Measurements from ENCODE around the gene RAP2C.

RAP2C gene

GRCh38 chrX:132219343-132219768 lies at the start of gene RAP2C:
Gene RAP2C (minus strand): TSS chrX:132219447. CDS start chrX:132217268, 2,179 bp downstream.
- peak within 1 kb of the TSS; percentile 88 for H3K4me3 Mint-ChIP-seq
- peaks cover 10% of the 10 kb centered on the region for H3K36me3 Mint-ChIP-seq (ENCODE audit: low read depth)
- DNase-seq: peak; percentile 64
- H3K27me3 Mint-ChIP-seq: peaks cover 31% of the 10 kb centered on the region
- peak within 1 kb of the TSS; percentile 88 for H3K27ac Mint-ChIP-seq
- H3K4me1 Mint-ChIP-seq (ENCODE audit: low read depth): peaks cover 21% of the 10 kb centered on the region
- no peaks in the 10 kb centered on the region for H3K9me3 Mint-ChIP-seq

GRCh38 chrX:132267392-132267791 lies 48.1 kb upstream of the RAP2C start:
- H3K9me3 Mint-ChIP-seq: no peaks in the 10 kb centered on the region
- no peak overlapping the region for H3K4me3 Mint-ChIP-seq
- DNase-seq: no peak
- peaks cover 36% of the 10 kb centered on the region for H3K27me3 Mint-ChIP-seq
- H3K27ac Mint-ChIP-seq: peak overlapping the region; percentile 5
- peaks cover 12% of the 10 kb centered on the region for H3K4me1 Mint-ChIP-seq (ENCODE audit: low read depth)
- H3K36me3 Mint-ChIP-seq (ENCODE audit: low read depth): no peaks in the 10 kb centered on the region

GRCh38 chrX:132266583-132267355 lies 47.5 kb upstream of the RAP2C start:
- Mint-ChIP-seq H3K36me3 (ENCODE audit: low read depth) (no peaks in the 10 kb centered on the region), H3K27ac (peak overlapping the region; percentile 5), H3K4me3 (no peak overlapping the region), H3K9me3 (no peaks in the 10 kb centered on the region), H3K27me3 (peaks cover 38% of the 10 kb centered on the region), H3K4me1 (ENCODE audit: low read depth) (peaks cover 12% of the 10 kb centered on the region)
- no peak for DNase-seq

GRCh38 chrX:132263127-132263526 lies 43.9 kb upstream of the RAP2C start:
- peaks cover 12% of the 10 kb centered on the region for H3K4me1 Mint-ChIP-seq (ENCODE audit: low read depth)
- H3K27ac Mint-ChIP-seq: no peak overlapping the region
- no peaks in the 10 kb centered on the region for H3K36me3 Mint-ChIP-seq (ENCODE audit: low read depth)
- no peak overlapping the region for H3K4me3 Mint-ChIP-seq
- H3K27me3 Mint-ChIP-seq: peaks cover 31% of the 10 kb centered on the region
- no peaks in the 10 kb centered on the region for H3K9me3 Mint-ChIP-seq
- DNase-seq: no peak

- H3K4me1 Mint-ChIP-seq (ENCODE audit: low read depth): no peaks in the 10 kb centered on the region
Observed at GRCh38 chrX:132258509-132258908, 39.3 kb upstream of the RAP2C start.

GRCh38 chrX:132257116-132257515 lies 37.9 kb upstream of the RAP2C start:
- Mint-ChIP-seq H3K4me3 (no peak overlapping the region), H3K27me3 (peaks cover 44% of the 10 kb centered on the region), H3K4me1 (ENCODE audit: low read depth) (no peaks in the 10 kb centered on the region), H3K27ac (no peak overlapping the region), H3K9me3 (no peaks in the 10 kb centered on the region), H3K36me3 (ENCODE audit: low read depth) (no peaks in the 10 kb centered on the region)
- DNase-seq: no peak

More at GRCh38 chrX:132258509-132258908, 39.3 kb upstream of the RAP2C start:
- peaks cover 36% of the 10 kb centered on the region for H3K27me3 Mint-ChIP-seq
- DNase-seq: no peak
- H3K36me3 Mint-ChIP-seq (ENCODE audit: low read depth): no peaks in the 10 kb centered on the region
- no peaks in the 10 kb centered on the region for H3K9me3 Mint-ChIP-seq
- no peak overlapping the region for H3K4me3 Mint-ChIP-seq
- no peak overlapping the region for H3K27ac Mint-ChIP-seq

- peaks cover 47% of the 10 kb centered on the region for H3K27me3 Mint-ChIP-seq
Observed at GRCh38 chrX:132236121-132236520, 16.9 kb upstream of the RAP2C start.

GRCh38 chrX:132235488-132235887 lies 16.2 kb upstream of the RAP2C start:
- H3K36me3 Mint-ChIP-seq (ENCODE audit: low read depth): no peaks in the 10 kb centered on the region
- H3K4me1 Mint-ChIP-seq (ENCODE audit: low read depth): peaks cover 5% of the 10 kb centered on the region
- DNase-seq: no peak
- H3K4me3 Mint-ChIP-seq: no peak overlapping the region
- H3K27ac Mint-ChIP-seq: no peak overlapping the region
- peaks cover 46% of the 10 kb centered on the region for H3K27me3 Mint-ChIP-seq
- no peaks in the 10 kb centered on the region for H3K9me3 Mint-ChIP-seq

More at GRCh38 chrX:132236121-132236520, 16.9 kb upstream of the RAP2C start:
- Mint-ChIP-seq H3K9me3 (no peaks in the 10 kb centered on the region), H3K4me3 (no peak overlapping the region), H3K27ac (no peak overlapping the region), H3K4me1 (ENCODE audit: low read depth) (peaks cover 5% of the 10 kb centered on the region), H3K36me3 (ENCODE audit: low read depth) (no peaks in the 10 kb centered on the region)
- no peak for DNase-seq

GRCh38 chrX:132231587-132231986 lies 12.3 kb upstream of the RAP2C start:
- no peak overlapping the region for H3K27ac Mint-ChIP-seq
- H3K27me3 Mint-ChIP-seq: peaks cover 48% of the 10 kb centered on the region
- no peaks in the 10 kb centered on the region for H3K36me3 Mint-ChIP-seq (ENCODE audit: low read depth)
- no peaks in the 10 kb centered on the region for H3K9me3 Mint-ChIP-seq
- H3K4me3 Mint-ChIP-seq: no peak overlapping the region
- peaks cover 9% of the 10 kb centered on the region for H3K4me1 Mint-ChIP-seq (ENCODE audit: low read depth)
- DNase-seq: no peak

GRCh38 chrX:132227383-132228112 lies 8.3 kb upstream of the RAP2C start:
- H3K4me1 Mint-ChIP-seq (ENCODE audit: low read depth): peaks cover 9% of the 10 kb centered on the region
- H3K27ac Mint-ChIP-seq: no peak overlapping the region
- H3K36me3 Mint-ChIP-seq (ENCODE audit: low read depth): no peaks in the 10 kb centered on the region
- H3K27me3 Mint-ChIP-seq: peaks cover 33% of the 10 kb centered on the region
- H3K4me3 Mint-ChIP-seq: no peak overlapping the region
- no peaks in the 10 kb centered on the region for H3K9me3 Mint-ChIP-seq
- no peak for DNase-seq

GRCh38 chrX:132226169-132226568 lies 6.9 kb upstream of the RAP2C start:
- Mint-ChIP-seq H3K4me1 (ENCODE audit: low read depth) (peaks cover 6% of the 10 kb centered on the region), H3K36me3 (ENCODE audit: low read depth) (no peaks in the 10 kb centered on the region), H3K27me3 (peaks cover 32% of the 10 kb centered on the region), H3K27ac (no peak overlapping the region), H3K9me3 (no peaks in the 10 kb centered on the region), H3K4me3 (no peak overlapping the region)
- no peak for DNase-seq

GRCh38 chrX:132218100-132218812 lies 991 bp downstream of the RAP2C start:
- H3K4me1 Mint-ChIP-seq (ENCODE audit: low read depth): peaks cover 29% of the 10 kb centered on the region
- peak overlapping the region; percentile 88 for H3K27ac Mint-ChIP-seq
- peaks cover 19% of the 10 kb centered on the region for H3K36me3 Mint-ChIP-seq (ENCODE audit: low read depth)
- peak overlapping the region; percentile 88 for H3K4me3 Mint-ChIP-seq
- DNase-seq: peak; percentile 80
- H3K27me3 Mint-ChIP-seq: peaks cover 30% of the 10 kb centered on the region
- no peaks in the 10 kb centered on the region for H3K9me3 Mint-ChIP-seq

- peak; percentile 76 for DNase-seq
- Mint-ChIP-seq H3K36me3 (ENCODE audit: low read depth) (peaks cover 27% of the 10 kb centered on the region), H3K9me3 (no peaks in the 10 kb centered on the region), H3K4me1 (ENCODE audit: low read depth) (peaks cover 36% of the 10 kb centered on the region), H3K4me3 (peak overlapping the region; percentile 88), H3K27ac (peak overlapping the region; percentile 98), H3K27me3 (peaks cover 33% of the 10 kb centered on the region)
Observed at GRCh38 chrX:132217203-132218073, 1.8 kb downstream of the RAP2C start.

GRCh38 chrX:132216806-132217202 lies 2.4 kb downstream of the RAP2C start:
- no peak for DNase-seq
- peaks cover 32% of the 10 kb centered on the region for H3K36me3 Mint-ChIP-seq (ENCODE audit: low read depth)

More at GRCh38 chrX:132216806-132217202, 2.4 kb downstream of the RAP2C start:
- Mint-ChIP-seq H3K9me3 (no peaks in the 10 kb centered on the region), H3K27me3 (peaks cover 31% of the 10 kb centered on the region), H3K4me1 (ENCODE audit: low read depth) (peaks cover 41% of the 10 kb centered on the region), H3K27ac (peak overlapping the region; percentile 98), H3K4me3 (peak overlapping the region; percentile 88)
